Ascending aorta (tissue), 2 donors: Measurements from ENCODE around the gene SHANK3. TPM values are rescaled to one million over a fixed set of nuclear protein-coding genes. Genes with fewer than 3 reads are reported as not detected.

Experiments
- DNase-seq, 2 donors: peaks; one replicate each; pipeline ENCODE4 v3.0.0-alpha.2; 2019; ENCODE audit warnings: low spot score in 2 of 2
- H3K27ac ChIP-seq, 2 donors: fragments of 200-600 bp; sonication (generic); one replicate each; pipeline ENCODE4 v1.5.1; 2016 to 2017; ENCODE audit warnings: mild to moderate bottlenecking in 1 of 2
- H3K27me3 ChIP-seq: fragments of 200-600 bp; sonication (generic); one replicate; pipeline ENCODE4 v1.5.1; 2017
- H3K36me3 ChIP-seq, 2 donors: fragments of 200-600 bp; sonication (generic); one replicate each; pipeline ENCODE4 v1.5.1; 2016
- H3K4me1 ChIP-seq, 2 donors: fragments of 200-600 bp; sonication (generic); one replicate each; pipeline ENCODE4 v1.5.1; 2016 to 2017; ENCODE audit warnings: mild to moderate bottlenecking in 1 of 2
- H3K4me3 ChIP-seq, 2 donors: fragments of 200-600 bp; sonication (generic); one replicate each; pipeline ENCODE4 v1.5.1; 2016 to 2017; ENCODE audit warnings: mild to moderate bottlenecking in 1 of 2
- H3K9me3 ChIP-seq, 2 donors: fragments of 200-600 bp; sonication (generic); one replicate each; pipeline ENCODE4 v1.5.1; 2016
- CTCF ChIP-seq, 3 experiments: fragments of 200-600 bp in 2 of 3; fragments of 450-650 bp in 1 of 3; sonication (generic) in 2 of 3; IDR thresholded peaks; one replicate each; pipeline ENCODE4 v1.5.1; 2016 to 2019; ENCODE audit warnings: antibody characterized with exemption in 3 of 3, mild to moderate bottlenecking in 1 of 3, moderate library complexity in 1 of 3
- intact Hi-C: fragments of 100-400 bp; cut with DNase I; formaldehyde crosslinking; loops from one replicate; pipeline ENCODE4 v1.15.1; 2023
- total RNA-seq: library from RNA; depleted of rRNA; stranded (reverse); fragments of >200 nt; gene quantifications from one replicate; pipeline ENCODE4 v1.1.0, GENCODE V29; 2016

SHANK3 gene
- total RNA-seq, 1 donor from 2014 or later, result 128 TPM

DNA sequence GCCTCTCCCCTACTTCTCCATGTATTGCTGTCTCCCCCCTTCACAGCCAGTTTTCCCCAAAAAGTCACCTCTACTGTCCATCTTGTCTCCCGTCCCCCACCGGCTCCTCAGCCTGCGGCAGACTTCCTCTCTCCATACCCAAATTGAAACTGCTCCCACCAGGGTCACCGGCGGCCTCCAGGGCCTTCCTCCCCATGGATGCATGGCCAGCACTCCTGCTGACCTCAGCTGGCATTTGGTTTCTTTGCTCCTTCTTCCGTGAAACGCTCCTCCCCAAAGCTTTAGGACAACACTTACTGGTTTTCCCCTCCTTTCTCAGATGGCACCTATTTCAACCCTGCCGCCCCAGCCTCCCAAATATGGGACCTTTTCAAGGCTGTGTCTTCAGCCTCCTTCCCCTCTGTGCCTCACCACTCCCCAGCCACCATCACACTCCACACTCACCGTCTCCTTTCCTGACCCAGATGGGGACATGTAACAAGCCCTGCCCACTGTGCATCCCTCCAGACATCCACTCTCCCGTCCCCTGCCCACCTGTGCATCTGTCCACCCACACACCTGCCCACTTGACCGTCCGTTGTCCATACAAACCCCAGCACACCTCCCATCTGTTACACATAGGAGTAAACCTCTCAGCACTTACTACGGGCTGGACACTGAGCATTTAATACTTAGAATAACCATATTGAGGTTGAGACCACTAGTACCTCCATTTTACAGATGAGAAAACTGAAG, 43.8 kb downstream of the SHANK3 start:
- Histone ChIP-seq H3K9me3 (no peaks in the 10 kb centered on the region), H3K27me3 (no peaks in the 10 kb centered on the region), H3K4me1 (no peaks in the 10 kb centered on the region), H3K36me3 (no peaks in the 10 kb centered on the region), H3K4me3 (no peak overlapping the region), H3K27ac (no peak overlapping the region)
- DNase-seq, result no peak
- intact Hi-C loops, result no loop called here
- no peak for TF ChIP-seq CTCF (IDR thresholded peaks at IDR 0.05)

DNA sequence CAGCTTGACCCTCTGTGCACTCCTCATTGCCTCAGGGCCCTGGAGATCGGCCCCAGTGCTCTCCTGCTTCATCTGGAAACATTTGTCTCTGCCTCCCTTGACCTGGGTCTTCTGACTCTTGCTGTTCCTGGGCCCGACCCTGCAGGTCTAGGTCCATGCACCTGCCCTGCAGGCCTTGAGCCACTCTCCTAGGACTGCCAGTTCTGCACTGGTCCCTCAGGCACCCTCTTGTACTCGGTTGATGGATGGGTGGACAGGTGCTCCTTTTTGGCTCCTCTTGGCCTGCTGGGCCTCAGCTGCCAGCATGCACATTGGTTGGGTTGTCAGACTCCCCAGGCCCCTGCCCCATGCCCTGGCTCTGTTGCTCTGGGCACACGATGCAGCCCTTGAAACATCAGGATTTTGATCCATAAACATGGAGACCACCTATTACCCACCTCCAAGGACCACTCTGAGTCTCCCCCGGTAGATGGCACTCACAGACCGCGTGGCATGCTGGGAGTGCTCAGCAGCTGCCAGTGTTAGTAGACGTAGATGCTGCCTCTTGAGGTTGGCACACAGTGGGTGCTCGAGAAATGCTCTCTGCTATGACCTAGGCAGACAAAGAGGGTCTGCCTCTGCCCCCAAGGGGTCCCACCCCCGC, 45.2 kb downstream of the SHANK3 start:
- H3K4me3 ChIP-seq, result no peak overlapping the region
- H3K27ac ChIP-seq, result no peak overlapping the region
- H3K9me3 ChIP-seq, result no peaks in the 10 kb centered on the region
- no peaks in the 10 kb centered on the region for H3K36me3 ChIP-seq
- intact Hi-C loops, result no loop called here
- H3K27me3 ChIP-seq, result no peaks in the 10 kb centered on the region
- no peak for TF ChIP-seq CTCF (IDR thresholded peaks at IDR 0.05)
- no peak for DNase-seq
- H3K4me1 ChIP-seq, result no peaks in the 10 kb centered on the region

- TF ChIP-seq CTCF (IDR thresholded peaks at IDR 0.05), result no peak
- H3K27me3 ChIP-seq, result no peaks in the 10 kb centered on the region
- DNase-seq, result no peak
- no peak overlapping the region for H3K4me3 ChIP-seq
- no peaks in the 10 kb centered on the region for H3K9me3 ChIP-seq
- intact Hi-C loops, result no loop called here
- no peaks in the 10 kb centered on the region for H3K36me3 ChIP-seq
- H3K4me1 ChIP-seq, result no peaks in the 10 kb centered on the region
- no peak overlapping the region for H3K27ac ChIP-seq
These were observed 45.7 kb downstream of the SHANK3 start for GRCh38 chr22:50718352-50718709.

- Histone ChIP-seq H3K4me1 (no peaks in the 10 kb centered on the region), H3K27me3 (no peaks in the 10 kb centered on the region), H3K27ac (no peak overlapping the region), H3K36me3 (no peaks in the 10 kb centered on the region), H3K4me3 (no peak overlapping the region), H3K9me3 (no peaks in the 10 kb centered on the region)
- DNase-seq, result no peak
- TF ChIP-seq CTCF (IDR thresholded peaks at IDR 0.05), result no peak
- intact Hi-C loops, result no loop called here
These were observed 47.2 kb downstream of the SHANK3 start for GRCh38 chr22:50719814-50720300.

GRCh38 chr22:50720301-50721256, 48.0 kb downstream of the SHANK3 start:
- Histone ChIP-seq H3K36me3 (no peaks in the 10 kb centered on the region), H3K4me1 (no peaks in the 10 kb centered on the region), H3K27ac (no peak overlapping the region), H3K9me3 (no peaks in the 10 kb centered on the region), H3K4me3 (no peak overlapping the region), H3K27me3 (no peaks in the 10 kb centered on the region)
- no peak for TF ChIP-seq CTCF (IDR thresholded peaks at IDR 0.05)
- no peak for DNase-seq
- intact Hi-C loops, result no loop called here
